ENCODE measurements around the gene PAGR1.

GRCh38 chr16:29811896-29812665 is 3.9 kb upstream of the PAGR1 start, which contains the start of gene PRRT2:
- TF ChIP-seq ZFX (CRISPR knock-in tag; IDR thresholded peaks at IDR 0.05) = no peak
- TF ChIP-seq CTCF (IDR thresholded peaks at IDR 0.05 in 2 of 3, conservative IDR thresholded peaks at IDR 0.05 in 1 of 3; ENCODE audit: insufficient read depth in 2 of 3, low read depth in 1 of 3, low read length in 3 of 3) = no peak
- TF ChIP-seq ZNF175 (CRISPR knock-in tag; IDR thresholded peaks at IDR 0.05; ENCODE audit: low read depth) = no peak
- TF ChIP-seq ZNF512 (tag; IDR thresholded peaks at IDR 0.05) = no peak
- TF ChIP-seq HNRNPL (IDR thresholded peaks at IDR 0.05; ENCODE audit: low read depth, low read length) = no peak
- TF ChIP-seq ERF (CRISPR knock-in tag; IDR thresholded peaks at IDR 0.05) = no peak

Data from K562 (cell line).